GM23338 (cell line): ENCODE results near the gene CDH4. TPM values are rescaled to one million over a fixed set of nuclear protein-coding genes. Genes with fewer than 3 reads are reported as not detected.

ENCODE experiments used
- ATAC-seq: fragments of 200-7000 bp; cut with Tn5 transposase; 3 replicates; pipeline ENCODE4 v1.9.1; 2020
- DNase-seq: peaks from one replicate; pipeline ENCODE4 v3.0.0-alpha.2; 2015; ENCODE audit warnings: low spot score
- H2AFZ ChIP-seq: fragments of 200-600 bp; sonication (generic); 2 replicates; pipeline ENCODE4 v1.8.0; 2016; ENCODE audit warnings: antibody characterized with exemption, mild to moderate bottlenecking, moderate library complexity
- H3F3A ChIP-seq: fragments of 200-600 bp; sonication (generic); replicated peaks from 2 replicates; pipeline ENCODE4 v1.8.0; 2017; ENCODE audit warnings: antibody characterized with exemption, mixed run types, low read depth
- H3K27ac ChIP-seq: fragments of 200-600 bp; sonication (generic); 2 replicates; pipeline ENCODE4 v1.6.1; 2016; ENCODE audit warnings: low read depth
- H3K27me3 ChIP-seq: fragments of 200-600 bp; sonication (generic); 2 replicates; pipeline ENCODE4 v1.8.0; 2016; ENCODE audit warnings: mild to moderate bottlenecking, mixed run types, moderate library complexity; ENCODE audit not compliant: insufficient read depth
- H3K36me3 ChIP-seq: fragments of 200-600 bp; sonication (generic); 2 replicates; pipeline ENCODE4 v1.8.0; 2016; ENCODE audit warnings: mild to moderate bottlenecking; ENCODE audit not compliant: insufficient read depth
- H3K4me1 ChIP-seq: fragments of 200-600 bp; sonication (generic); 2 replicates; pipeline ENCODE4 v1.8.0; 2016; ENCODE audit warnings: mild to moderate bottlenecking, moderate library complexity; ENCODE audit not compliant: insufficient read depth
- H3K4me2 ChIP-seq: fragments of 200-600 bp; sonication (generic); 2 replicates; pipeline ENCODE4 v1.7.1; 2017; ENCODE audit warnings: mixed run types
- H3K4me3 ChIP-seq: fragments of 200-600 bp; sonication (generic); 2 replicates; pipeline ENCODE4 v1.6.1; 2016; ENCODE audit warnings: mixed run types
- H3K79me2 ChIP-seq: fragments of 200-600 bp; sonication (generic); replicated peaks from 2 replicates; pipeline ENCODE4 v1.8.0; 2017; ENCODE audit warnings: mild to moderate bottlenecking; ENCODE audit not compliant: insufficient read depth
- H3K9me2 ChIP-seq: fragments of 200-600 bp; sonication (generic); 2 replicates; pipeline ENCODE4 v1.8.0; 2017; ENCODE audit not compliant: insufficient read depth
- H4K20me1 ChIP-seq: fragments of 200-600 bp; sonication (generic); replicated peaks from 2 replicates; pipeline ENCODE4 v1.8.0; 2017; ENCODE audit warnings: mild to moderate bottlenecking; ENCODE audit not compliant: insufficient read depth
- H3K27ac Mint-ChIP-seq: 2 replicates; pipeline ENCODE4 v1.8.0; 2020; ENCODE audit warnings: inconsistent platforms, mild to moderate bottlenecking, moderate library complexity, mixed read lengths
- H3K27me3 Mint-ChIP-seq: 3 replicates; pipeline ENCODE4 v1.8.0; 2022; ENCODE audit warnings: low read depth, mild to moderate bottlenecking, moderate library complexity, mixed read lengths, inconsistent platforms; ENCODE audit not compliant: insufficient read depth, poor library complexity
- H3K36me3 Mint-ChIP-seq: 3 replicates; pipeline ENCODE4 v1.8.0; 2021; ENCODE audit warnings: low read depth, mild to moderate bottlenecking, inconsistent platforms, moderate library complexity, mixed read lengths
- H3K4me1 Mint-ChIP-seq: 3 replicates; pipeline ENCODE4 v1.8.0; 2020; ENCODE audit warnings: mild to moderate bottlenecking, inconsistent platforms, mixed read lengths
- H3K4me3 Mint-ChIP-seq: 3 replicates; pipeline ENCODE4 v1.8.0; 2021; ENCODE audit warnings: moderate library complexity, mild to moderate bottlenecking, inconsistent platforms, mixed read lengths
- H3K9me3 Mint-ChIP-seq: 3 replicates; pipeline ENCODE4 v1.8.0; 2020; ENCODE audit warnings: moderate library complexity, mild to moderate bottlenecking, inconsistent platforms, mixed read lengths
- CTCF ChIP-seq, 2 experiments: fragments of 200-600 bp in 1 of 2; sonication (generic) in 1 of 2; conservative IDR thresholded peaks; 2 replicates each; pipeline versions ENCODE4 v1.5.1 to v1.6.1; 2016 to 2017; ENCODE audit warnings: antibody characterized with exemption in 2 of 2, low read depth in 2 of 2, mild to moderate bottlenecking in 2 of 2, moderate library complexity in 1 of 2
- ETS1 ChIP-seq: IDR thresholded peaks from 2 replicates; pipeline ENCODE4 v1.6.1; 2016; ENCODE audit warnings: antibody characterized with exemption
- EZH2phosphoT487 ChIP-seq: fragments of 200-600 bp; sonication (generic); IDR thresholded peaks from one replicate; pipeline ENCODE4 v1.8.1; 2018; ENCODE audit warnings: antibody characterized with exemption; ENCODE audit not compliant: unreplicated experiment
- JUNB ChIP-seq: IDR thresholded peaks from one replicate; pipeline ENCODE4 v1.6.1; 2016; ENCODE audit warnings: antibody characterized with exemption; ENCODE audit not compliant: unreplicated experiment
- NANOG ChIP-seq: IDR thresholded peaks from 2 replicates; pipeline ENCODE4 v1.6.1; 2016; ENCODE audit warnings: antibody characterized with exemption, borderline replicate concordance
- REST ChIP-seq: IDR thresholded peaks from one replicate; pipeline ENCODE4 v1.6.1; 2018; ENCODE audit warnings: antibody characterized with exemption; ENCODE audit not compliant: unreplicated experiment
- STAT1 ChIP-seq: IDR thresholded peaks from one replicate; pipeline ENCODE4 v1.6.1; 2016; ENCODE audit warnings: antibody characterized with exemption; ENCODE audit not compliant: unreplicated experiment
- ZNF114 ChIP-seq: fragments of 250-450 bp; sonication (Bioruptor Pico); IDR thresholded peaks from 2 replicates; pipeline ENCODE4 v1.5.0; 2020; ENCODE audit warnings: mild to moderate bottlenecking, moderate library complexity
- ZNF331 ChIP-seq: fragments of 250-450 bp; sonication (Bioruptor Pico); IDR thresholded peaks from 2 replicates; pipeline ENCODE4 v1.5.0; 2020; ENCODE audit warnings: low read depth, mild to moderate bottlenecking, moderate library complexity
- ZNF462 ChIP-seq: fragments of 250-450 bp; sonication (Bioruptor Pico); IDR thresholded peaks from 2 replicates; pipeline ENCODE4 v1.5.0; 2020; ENCODE audit warnings: mild to moderate bottlenecking, moderate library complexity
- polyA plus RNA-seq: library from polyadenylated mRNA; unstranded; fragments of >200 nt; fragmentation: Nextera tagmentation; extraction: Ambion mirVana; gene quantifications from 2 replicates; pipeline ENCODE4 v1.2.1, GENCODE V29; 2016
- total RNA-seq: library from RNA; depleted of rRNA; stranded (reverse); fragments of >200 nt; shearing (Covaris generic); gene quantifications from 2 replicates; pipeline ENCODE4 v1.2.3, GENCODE V29; 2014

CDH4 gene
- total and polyA plus RNA-seq, 2 experiments from 2014 or later, result 1.2 to 4.2 TPM

DNA sequence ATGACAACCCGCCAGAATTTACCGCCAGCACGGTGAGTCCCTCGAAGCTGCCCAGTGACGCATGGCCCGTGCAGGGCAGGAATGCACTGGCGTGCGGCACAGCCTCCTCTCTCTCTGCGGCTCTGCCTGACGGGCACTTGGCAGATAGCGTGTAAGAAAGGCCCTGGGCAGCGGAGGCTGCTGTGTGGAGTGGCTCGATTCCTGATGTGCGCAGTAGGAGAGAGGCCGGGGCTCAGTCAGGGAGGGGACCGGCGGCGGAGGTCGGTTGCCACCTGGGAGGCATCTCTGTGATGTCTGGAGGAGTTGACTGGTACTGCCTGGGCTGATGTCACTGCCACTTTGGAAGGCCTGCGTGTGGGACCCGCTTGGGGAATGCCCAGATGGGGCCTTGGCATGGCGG is 643.0 kb downstream of the CDH4 start (continued):
- TF ChIP-seq NANOG (no peak), ZNF462 (CRISPR knock-in tag) (no peak)

DNA sequence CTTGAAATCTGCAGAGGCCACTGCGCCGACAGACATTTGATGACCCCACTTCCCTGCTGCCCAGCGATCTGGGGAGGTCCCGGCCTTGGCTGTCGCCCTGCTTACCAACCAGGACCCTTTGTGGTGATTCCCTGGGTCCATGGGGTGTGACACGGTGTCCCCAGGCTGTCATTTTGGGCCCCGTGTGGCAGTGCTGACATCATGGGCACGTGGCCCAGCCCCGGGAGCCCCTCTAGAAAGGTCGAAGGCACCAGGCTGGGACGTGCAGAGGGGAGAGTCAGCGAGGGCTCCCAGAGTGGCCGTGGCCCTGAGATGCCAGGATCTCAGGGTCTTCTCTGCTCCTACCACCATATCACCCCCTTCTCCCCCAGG is 643.6 kb downstream of the CDH4 start:
- no peaks in the 10 kb centered on the region for H3K36me3 ChIP-seq
- H3K4me2 ChIP-seq, result no peak overlapping the region
- H3K79me2 ChIP-seq, result no peaks in the 10 kb centered on the region
- H3F3A ChIP-seq, result no peaks in the 10 kb centered on the region
- no peak overlapping the region for H3K27ac ChIP-seq
- H3K4me1 ChIP-seq, result no peaks in the 10 kb centered on the region
- ATAC-seq (no peak), DNase-seq (no peak)
- Mint-ChIP-seq H3K4me3 (no peak overlapping the region), H3K4me1 (no peaks in the 10 kb centered on the region), H3K9me3 (peaks cover 10% of the 10 kb centered on the region; the same call in 2 of the 3 replicates), H3K27ac (no peak overlapping the region), H3K36me3 (no peaks in the 10 kb centered on the region), H3K27me3 (peaks cover 13% of the 10 kb centered on the region)
- no peaks in the 10 kb centered on the region for H4K20me1 ChIP-seq
- H3K4me3 ChIP-seq, result no peak overlapping the region
- no peaks in the 10 kb centered on the region for H3K9me2 ChIP-seq
- no peaks in the 10 kb centered on the region for H3K27me3 ChIP-seq
- no peak overlapping the region for H2AFZ ChIP-seq
- no peak for TF ChIP-seq ZNF331 (CRISPR knock-in tag)
- TF ChIP-seq JUNB, result no peak
- TF ChIP-seq EZH2phosphoT487, result no peak
- TF ChIP-seq CTCF (conservative IDR thresholded peaks at IDR 0.05; ENCODE audit: low read depth in 2 of 2), result no peak
- TF ChIP-seq ETS1, result no peak
- TF ChIP-seq ZNF114 (CRISPR knock-in tag), result no peak
- TF ChIP-seq STAT1, result no peak
- no peak for TF ChIP-seq REST
